Lung (tissue), 12 donors: ENCODE measurements around the gene FSTL1. TPM values are rescaled to one million over a fixed set of nuclear protein-coding genes. Genes with fewer than 3 reads are reported as not detected.

Experiments
- ATAC-seq: fragments of 200-7000 bp; cut with Tn5 transposase; one replicate; pipeline ENCODE4 v1.9.1; 2020; ENCODE audit warnings: moderate number of reproducible peaks; ENCODE audit not compliant: insufficient read depth, low FRiP score
- DNase-seq, 3 donors: peaks; one replicate each; pipeline ENCODE4 v3.0.0-alpha.2; 2013 to 2017
- H3K27ac ChIP-seq, 2 donors: one replicate each; pipeline ENCODE4 v1.5.1; 2013; ENCODE audit warnings: mild to moderate bottlenecking in 2 of 2, moderate library complexity in 2 of 2, control low read depth in 1 of 2, inconsistent platforms in 1 of 2, low read depth in 1 of 2, low read length in 1 of 2
- H3K27me3 ChIP-seq, 3 donors: one replicate each; pipeline ENCODE4 v1.5.1; 2013; ENCODE audit warnings: low read length in 2 of 3; ENCODE audit not compliant: control insufficient read depth in 3 of 3, insufficient read depth in 3 of 3
- H3K36me3 ChIP-seq, 4 donors: one replicate each; pipeline ENCODE4 v1.5.1; 2013; ENCODE audit warnings: low read length in 4 of 4, mild to moderate bottlenecking in 1 of 4, moderate library complexity in 1 of 4; ENCODE audit not compliant: control insufficient read depth in 4 of 4, insufficient read depth in 4 of 4
- H3K4me1 ChIP-seq, 5 donors: one replicate each; pipeline ENCODE4 v1.5.1; 2013; ENCODE audit warnings: low read length in 5 of 5, mild to moderate bottlenecking in 2 of 5, moderate library complexity in 1 of 5; ENCODE audit not compliant: control insufficient read depth in 5 of 5, insufficient read depth in 5 of 5
- H3K4me3 ChIP-seq: one replicate; pipeline ENCODE4 v1.5.1; 2013; ENCODE audit warnings: mild to moderate bottlenecking, control low read depth, moderate library complexity
- H3K9ac ChIP-seq, 2 donors: one replicate each; pipeline ENCODE4 v1.5.1; 2013; ENCODE audit warnings: low read length in 2 of 2, control low read depth in 1 of 2; ENCODE audit not compliant: insufficient read depth in 1 of 2
- H3K9me3 ChIP-seq, 4 donors: one replicate each; pipeline ENCODE4 v1.5.1; 2013; ENCODE audit warnings: low read length in 3 of 4, mild to moderate bottlenecking in 1 of 4, moderate library complexity in 1 of 4; ENCODE audit not compliant: control insufficient read depth in 4 of 4, insufficient read depth in 3 of 4
- CTCF ChIP-seq: IDR thresholded peaks from 2 replicates; pipeline ENCODE4 v1.5.1; 2012; ENCODE audit warnings: mild to moderate bottlenecking; ENCODE audit errors: control extremely low read depth, extremely low read depth
- WGBS, 2 donors: extraction: QIAGEN DNeasy Blood & Tissue Kit; methylation state at CpG; one replicate each; pipeline ENCODE4 v1.1.7; 2013; 5-methylcytosine and 5-hydroxymethylcytosine counted together
- polyA plus RNA-seq, 2 donors: library from polyadenylated mRNA; stranded (reverse); fragments of 200-250 nt; gene quantifications; one replicate each; pipeline ENCODE4 v1.2.1, GENCODE V29; 2013
- total RNA-seq, 2 donors: library from RNA; depleted of rRNA in 1 of 2; stranded (reverse); fragments of >200 nt in 1 of 2; gene quantifications; one replicate each; pipeline ENCODE4 v1.2.1, GENCODE V29; 2014 to 2021
- donor health status: control.
- donor health status: control.
- donor health status: Bipolar disorder and iron deficiency.
- donor health status: healthy.
- donor health status: DM: yes; HTN: yes; CAD: no.

FSTL1 gene
- total and polyA plus RNA-seq, 4 donors: 24.9 to 544 (median 192) TPM

- no peaks in the 10 kb centered on the region for H3K9me3 ChIP-seq
- WGBS, 2 donors: 80 to 88% methylated on average over 2 of the region's 2 CpGs
- no peaks in the 10 kb centered on the region for H3K27me3 ChIP-seq
- no peak overlapping the region for H3K4me3 ChIP-seq
- H3K36me3 ChIP-seq: peaks cover 0 to 21% (median 6%) of the 10 kb centered on the region in 4 donors
- H3K9ac ChIP-seq: no peak overlapping the region
- DNase-seq (no peak), ATAC-seq (no peak)
- H3K27ac ChIP-seq: peak overlapping the region in 1 of 2 donors; percentile 17
- peaks cover 11 to 56% (median 51%) of the 10 kb centered on the region in 5 donors for H3K4me1 ChIP-seq
- TF ChIP-seq CTCF: no peak
Observed at GRCh38 chr3:120428924-120429323, 21.9 kb downstream of the FSTL1 start.

- Histone ChIP-seq H3K27me3 (no peaks in the 10 kb centered on the region), H3K4me1 (peaks cover 9 to 52% (median 46%) of the 10 kb centered on the region in 5 donors), H3K4me3 (no peak overlapping the region), H3K27ac (peak overlapping the region in 1 of 2 donors; percentile 71), H3K36me3 (peaks cover 0 to 22% (median 6%) of the 10 kb centered on the region in 4 donors), H3K9me3 (no peaks in the 10 kb centered on the region), H3K9ac (no peak overlapping the region)
- DNase-seq (no peak), ATAC-seq (no peak)
- no peak for TF ChIP-seq CTCF
Observed at GRCh38 chr3:120427201-120427600, 23.6 kb downstream of the FSTL1 start.

DNA sequence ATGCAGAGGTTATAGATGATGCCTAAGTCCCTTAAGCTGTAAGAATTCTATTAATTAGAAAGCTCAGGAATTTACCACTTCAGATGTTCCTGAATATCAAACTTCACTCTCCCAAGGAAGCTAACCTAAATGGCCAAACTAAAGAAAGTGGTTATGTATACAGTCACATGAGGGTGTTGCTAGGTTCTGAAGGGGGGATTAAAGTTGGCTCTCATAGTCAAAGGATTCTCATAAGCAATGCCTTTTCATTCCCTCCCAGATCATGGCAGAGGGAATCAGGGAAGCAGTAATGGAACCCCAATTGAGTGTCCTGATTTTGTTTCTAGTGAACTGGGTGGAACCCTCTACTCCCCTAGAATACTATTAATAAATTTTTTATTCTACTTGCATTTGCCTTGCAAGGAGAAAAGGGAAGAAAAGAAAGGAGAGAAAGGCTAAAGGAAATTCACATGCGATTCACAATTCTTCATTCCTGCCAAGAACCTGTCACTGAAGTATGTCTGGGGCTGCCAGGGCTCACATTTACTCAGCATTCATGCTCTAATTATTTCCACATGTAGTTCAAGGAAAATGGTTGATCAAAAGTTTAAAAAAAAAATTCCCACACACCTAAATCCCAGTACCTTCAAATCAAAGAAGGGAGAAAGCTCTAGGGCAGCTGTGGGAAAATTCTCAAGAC lies 25.1 kb downstream of the FSTL1 start:
- Histone ChIP-seq H3K4me1 (peaks cover 9 to 55% (median 52%) of the 10 kb centered on the region in 5 donors), H3K36me3 (peaks cover 0 to 22% (median 6%) of the 10 kb centered on the region in 4 donors), H3K27me3 (no peaks in the 10 kb centered on the region), H3K27ac (peak overlapping the region; percentile 28 to 71), H3K9ac (no peak overlapping the region), H3K9me3 (no peaks in the 10 kb centered on the region), H3K4me3 (no peak overlapping the region)
- peak; percentile 67 to 86 (median 85) for DNase-seq
- 40 to 59% methylated on average over 1 of the region's 1 CpG for WGBS, 2 donors
- no peak for ATAC-seq
- TF ChIP-seq CTCF: no peak
